Activated CD4-positive, CD25-positive, alpha-beta regulatory T cell treated with anti-CD3 and anti-CD28 coated beads, Interleukin-2, amount 50 U/mL, for 16 hours (primary cell): ENCODE measurements around the gene GAS6.
"Not testable (repeated sequence)": the region's sequence is repeated elsewhere in the genome, so short reads cannot be mapped to it uniquely, and the experiment has no call there.

Source experiments
- DNase-seq: peaks from one replicate; pipeline ENCODE4 v3.0.0-alpha.2; 2020; ENCODE audit warnings: low read depth, low spot score

The GAS6 gene

GRCh38 chr13:113806104-113806471 lies 57.8 kb downstream of the GAS6 start:
- DNase-seq = no peak

- no peak for DNase-seq
Measured at GRCh38 chr13:113805431-113806103, 58.3 kb downstream of the GAS6 start.

GRCh38 chr13:113804703-113805430 lies 59.0 kb downstream of the GAS6 start:
- DNase-seq = no peak

GRCh38 chr13:113804017-113804702 lies 59.7 kb downstream of the GAS6 start:
- DNase-seq = no peak

- DNase-seq = no peak
Measured at GRCh38 chr13:113803409-113804016, 60.4 kb downstream of the GAS6 start.

GRCh38 chr13:113802761-113803160 lies 61.1 kb downstream of the GAS6 start:
- DNase-seq = no peak

GRCh38 chr13:113802090-113802531 lies 61.8 kb downstream of the GAS6 start:
- no peak for DNase-seq

- no peak for DNase-seq
Measured at GRCh38 chr13:113801289-113801961, 62.5 kb downstream of the GAS6 start.

- DNase-seq = no peak
Measured at GRCh38 chr13:113800576-113800926, 63.3 kb downstream of the GAS6 start.

GRCh38 chr13:113798200-113798811 lies 65.6 kb downstream of the GAS6 start:
- no peak for DNase-seq

- no peak for DNase-seq
Measured at GRCh38 chr13:113796964-113797676, 66.8 kb downstream of the GAS6 start.

GRCh38 chr13:113796211-113796963 lies 67.5 kb downstream of the GAS6 start:
- DNase-seq = no peak

GRCh38 chr13:113795362-113795761 lies 68.5 kb downstream of the GAS6 start:
- DNase-seq = not testable (repeated sequence)

GRCh38 chr13:113794764-113795173 lies 69.1 kb downstream of the GAS6 start:
- no peak for DNase-seq

- no peak for DNase-seq
Measured at GRCh38 chr13:113794086-113794485, 69.8 kb downstream of the GAS6 start.

- no peak for DNase-seq
Measured at GRCh38 chr13:113793718-113794085, 70.2 kb downstream of the GAS6 start.

- no peak for DNase-seq
Measured at GRCh38 chr13:113792886-113793717, 70.8 kb downstream of the GAS6 start.

- DNase-seq = no peak
Measured at GRCh38 chr13:113792236-113792770, 71.6 kb downstream of the GAS6 start.

GRCh38 chr13:113791761-113792160 lies 72.1 kb downstream of the GAS6 start:
- DNase-seq = no peak
